ENCODE measurements around the gene GATD1. TPM values are rescaled to one million over a fixed set of nuclear protein-coding genes. Genes with fewer than 3 reads are reported as not detected.
A peak's percentile ranks its signal among the peaks of the same experiment; 100 is the strongest.

GATD1 gene
- total and polyA plus RNA-seq, 9 of the 15 experiments (the other 6 are each of a cell fraction or from before 2014, with no cell fraction given) = 2.8 to 144 (median 36.9) TPM

DNA sequence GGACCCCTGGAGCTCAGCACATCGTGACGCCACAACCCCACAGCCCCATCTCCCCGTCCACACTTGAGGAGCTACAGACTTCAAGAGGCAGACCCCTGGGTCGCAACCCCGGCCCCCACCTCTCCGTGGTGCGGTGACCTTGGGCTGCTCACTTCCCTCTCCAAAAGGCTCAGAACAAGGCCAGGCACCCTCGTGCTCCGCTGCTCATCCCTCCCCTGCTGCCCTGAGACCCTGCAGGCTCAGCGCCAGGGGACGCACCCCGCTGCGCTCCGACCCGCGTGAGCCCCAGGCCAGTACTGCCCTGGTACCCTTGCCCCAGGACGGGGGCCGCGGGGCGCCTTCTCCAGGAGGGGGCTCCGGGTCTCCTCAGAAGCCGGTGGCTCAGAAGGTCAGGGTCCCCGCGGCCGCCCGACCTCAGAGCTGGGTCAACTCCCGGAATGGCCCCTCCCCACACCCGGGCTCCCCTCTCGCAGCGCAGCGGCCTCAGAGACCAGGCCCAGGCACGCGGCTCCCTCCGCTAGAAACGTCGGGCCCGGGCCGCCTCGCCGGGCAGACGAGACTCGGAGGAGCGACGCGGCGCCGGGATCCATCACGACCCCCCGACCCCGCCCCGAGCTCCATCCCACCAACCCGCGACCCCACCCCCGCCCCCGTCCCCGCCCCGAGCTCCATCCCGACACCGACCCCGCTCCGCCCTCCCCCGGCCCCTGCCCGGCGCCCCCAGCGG lies 563 bp downstream of the GATD1 start (continued):
- 0 out of 4 replicates have a peak, but pooled peaks of 1 of the 2 experiments have one; percentile 9 for TF ChIP-seq SIN3A (IDR thresholded peaks at IDR 0.05; ENCODE audit: borderline replicate concordance in 2 of 2, control insufficient read depth in 1 of 2, low read depth in 2 of 2, low read length in 2 of 2)
- TF ChIP-seq CTCF (IDR thresholded peaks at IDR 0.05 in 2 of 3, conservative IDR thresholded peaks at IDR 0.05 in 1 of 3; ENCODE audit: insufficient read depth in 2 of 3, low read depth in 1 of 3, low read length in 3 of 3) = peak in 2 of 3 experiments; percentile 10 to 12; a peak in 2 of 6 replicates
- TF ChIP-seq, protein P1, sequence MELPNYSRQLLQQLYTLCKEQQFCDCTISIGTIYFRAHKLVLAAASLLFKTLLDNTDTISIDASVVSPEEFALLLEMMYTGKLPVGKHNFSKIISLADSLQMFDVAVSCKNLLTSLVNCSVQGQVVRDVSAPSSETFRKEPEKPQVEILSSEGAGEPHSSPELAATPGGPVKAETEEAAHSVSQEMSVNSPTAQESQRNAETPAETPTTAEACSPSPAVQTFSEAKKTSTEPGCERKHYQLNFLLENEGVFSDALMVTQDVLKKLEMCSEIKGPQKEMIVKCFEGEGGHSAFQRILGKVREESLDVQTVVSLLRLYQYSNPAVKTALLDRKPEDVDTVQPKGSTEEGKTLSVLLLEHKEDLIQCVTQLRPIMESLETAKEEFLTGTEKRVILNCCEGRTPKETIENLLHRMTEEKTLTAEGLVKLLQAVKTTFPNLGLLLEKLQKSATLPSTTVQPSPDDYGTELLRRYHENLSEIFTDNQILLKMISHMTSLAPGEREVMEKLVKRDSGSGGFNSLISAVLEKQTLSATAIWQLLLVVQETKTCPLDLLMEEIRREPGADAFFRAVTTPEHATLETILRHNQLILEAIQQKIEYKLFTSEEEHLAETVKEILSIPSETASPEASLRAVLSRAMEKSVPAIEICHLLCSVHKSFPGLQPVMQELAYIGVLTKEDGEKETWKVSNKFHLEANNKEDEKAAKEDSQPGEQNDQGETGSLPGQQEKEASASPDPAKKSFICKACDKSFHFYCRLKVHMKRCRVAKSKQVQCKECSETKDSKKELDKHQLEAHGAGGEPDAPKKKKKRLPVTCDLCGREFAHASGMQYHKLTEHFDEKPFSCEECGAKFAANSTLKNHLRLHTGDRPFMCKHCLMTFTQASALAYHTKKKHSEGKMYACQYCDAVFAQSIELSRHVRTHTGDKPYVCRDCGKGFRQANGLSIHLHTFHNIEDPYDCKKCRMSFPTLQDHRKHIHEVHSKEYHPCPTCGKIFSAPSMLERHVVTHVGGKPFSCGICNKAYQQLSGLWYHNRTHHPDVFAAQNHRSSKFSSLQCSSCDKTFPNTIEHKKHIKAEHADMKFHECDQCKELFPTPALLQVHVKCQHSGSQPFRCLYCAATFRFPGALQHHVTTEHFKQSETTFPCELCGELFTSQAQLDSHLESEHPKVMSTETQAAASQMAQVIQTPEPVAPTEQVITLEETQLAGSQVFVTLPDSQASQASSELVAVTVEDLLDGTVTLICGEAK (IDR thresholded peaks at IDR 0.05) = 0 out of 2 replicates have a peak, but pooled peaks have one; percentile 10
- TF ChIP-seq, protein P1 (CRISPR knock-in tag; IDR thresholded peaks at IDR 0.05) = no peak
- peak; percentile 28 for TF ChIP-seq KDM5B (IDR thresholded peaks at IDR 0.05; ENCODE audit: insufficient replicate concordance, low read depth, low read length)
- TF ChIP-seq EHMT2 (IDR thresholded peaks at IDR 0.05) = no peak
- TF ChIP-seq PCBP1 (IDR thresholded peaks at IDR 0.05; ENCODE audit: low read depth, low read length, poor library complexity, severe bottlenecking) = peak; percentile 11
- TF ChIP-seq ZNF263 (CRISPR knock-in tag; IDR thresholded peaks at IDR 0.05; ENCODE audit: borderline replicate concordance) = peak; percentile 52; the same call in 1 of the 2 replicates
- TF ChIP-seq FOXM1 (IDR thresholded peaks at IDR 0.05; ENCODE audit: low read depth) = no peak
- peak; percentile 84 for TF ChIP-seq FOXM1 (CRISPR knock-in tag; IDR thresholded peaks at IDR 0.05; ENCODE audit: low read depth)
- TF ChIP-seq TCF7L2 (IDR thresholded peaks at IDR 0.05; ENCODE audit: low read depth, low read length) = no peak
- TF ChIP-seq LCOR (CRISPR knock-in tag; IDR thresholded peaks at IDR 0.05) = peak; percentile 70; the same call in 1 of the 2 replicates
- peak; percentile 83 for TF ChIP-seq CHD1 (IDR thresholded peaks at IDR 0.05; ENCODE audit: low read length)
- TF ChIP-seq, protein P2, sequence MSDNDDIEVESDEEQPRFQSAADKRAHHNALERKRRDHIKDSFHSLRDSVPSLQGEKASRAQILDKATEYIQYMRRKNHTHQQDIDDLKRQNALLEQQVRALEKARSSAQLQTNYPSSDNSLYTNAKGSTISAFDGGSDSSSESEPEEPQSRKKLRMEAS (CRISPR knock-in tag; IDR thresholded peaks at IDR 0.05) = peak; percentile 65
- no peak for TF ChIP-seq SRSF7 (optimal IDR thresholded peaks at IDR 0.05; ENCODE audit: low read depth, low read length)

All from K562 (cell line).